GM23248 (cell line): Measurements from ENCODE around the gene UQCR10. TPM values are rescaled to one million over a fixed set of nuclear protein-coding genes. Genes with fewer than 3 reads are reported as not detected.
A peak's percentile ranks its signal among the peaks of the same experiment; 100 is the strongest.

ENCODE experiments used
- DNase-seq: peaks from one replicate; pipeline ENCODE4 v3.0.0-alpha.2; 2015
- H2AFZ ChIP-seq: fragments of 200-600 bp; sonication (generic); 2 replicates; pipeline ENCODE4 v1.6.1; 2016; ENCODE audit warnings: antibody characterized with exemption
- H3F3A ChIP-seq: fragments of 200-600 bp; sonication (generic); 2 replicates; pipeline ENCODE4 v1.6.1; 2016; ENCODE audit warnings: mild to moderate bottlenecking, antibody characterized with exemption, mixed run types; ENCODE audit not compliant: insufficient read depth
- H3K27ac ChIP-seq: fragments of 200-600 bp; sonication (generic); 2 replicates; pipeline ENCODE4 v1.5.1; 2016; ENCODE audit warnings: mild to moderate bottlenecking
- H3K27me3 ChIP-seq: fragments of 200-600 bp; sonication (generic); replicated peaks from 2 replicates; pipeline ENCODE4 v1.6.1; 2016; ENCODE audit warnings: mild to moderate bottlenecking; ENCODE audit not compliant: insufficient read depth
- H3K36me3 ChIP-seq: fragments of 200-600 bp; sonication (generic); 2 replicates; pipeline ENCODE4 v1.6.1; 2016; ENCODE audit warnings: low read depth, mild to moderate bottlenecking
- H3K4me1 ChIP-seq: fragments of 200-600 bp; sonication (generic); 2 replicates; pipeline ENCODE4 v1.6.1; 2016; ENCODE audit warnings: mild to moderate bottlenecking; ENCODE audit not compliant: insufficient read depth
- H3K4me2 ChIP-seq: fragments of 200-600 bp; sonication (generic); one replicate; pipeline ENCODE4 v1.6.1; 2016; ENCODE audit warnings: mild to moderate bottlenecking; ENCODE audit not compliant: unreplicated experiment
- H3K4me3 ChIP-seq: fragments of 200-600 bp; sonication (generic); 2 replicates; pipeline ENCODE4 v1.5.1; 2016; ENCODE audit warnings: mild to moderate bottlenecking
- H3K79me2 ChIP-seq: fragments of 200-600 bp; sonication (generic); 2 replicates; pipeline ENCODE4 v1.6.1; 2016; ENCODE audit warnings: mild to moderate bottlenecking; ENCODE audit not compliant: insufficient read depth
- H3K9ac ChIP-seq: fragments of 200-600 bp; sonication (generic); 2 replicates; pipeline ENCODE4 v1.6.1; 2016; ENCODE audit warnings: mild to moderate bottlenecking
- H3K9me2 ChIP-seq: fragments of 200-600 bp; sonication (generic); 2 replicates; pipeline ENCODE4 v1.6.1; 2016; ENCODE audit warnings: mixed run types, mild to moderate bottlenecking, moderate library complexity; ENCODE audit not compliant: insufficient read depth
- H3K9me3 ChIP-seq: fragments of 200-600 bp; sonication (generic); one replicate; pipeline ENCODE4 v1.6.1; 2017; ENCODE audit warnings: low read depth
- H4K20me1 ChIP-seq: fragments of 200-600 bp; sonication (generic); 2 replicates; pipeline ENCODE4 v1.6.0; 2016; ENCODE audit not compliant: insufficient read depth
- EZH2 ChIP-seq: fragments of 200-600 bp; sonication (generic); IDR thresholded peaks from 2 replicates; pipeline ENCODE4 v1.6.1; 2018; ENCODE audit warnings: antibody characterized with exemption, mild to moderate bottlenecking; ENCODE audit not compliant: insufficient read depth, poor library complexity, severe bottlenecking
- EZH2phosphoT487 ChIP-seq: fragments of 200-600 bp; sonication (generic); IDR thresholded peaks from 2 replicates; pipeline ENCODE4 v1.6.1; 2018; ENCODE audit warnings: antibody characterized with exemption, moderate library complexity, mild to moderate bottlenecking, low read depth; ENCODE audit not compliant: insufficient read depth
- WGBS, 2 experiments: methylation state at CpG; one replicate each; pipeline ENCODE4 v1.1.6; 2015 to 2017; ENCODE audit warnings: low lambda C conversion rate in 2 of 2, low coverage in 1 of 2; ENCODE audit errors: missing lambda C conversion rate in 2 of 2; 5-methylcytosine and 5-hydroxymethylcytosine counted together
- in situ Hi-C: fragments of 300-500 bp; cut with MboI; formaldehyde crosslinking; loops from 2 replicates; pipeline ENCODE4 v1.15.0; 2020
- polyA plus RNA-seq: library from polyadenylated mRNA; unstranded; fragments of >200 nt; fragmentation: Nextera tagmentation; extraction: Ambion mirVana; gene quantifications from 2 replicates; pipeline ENCODE4 v1.2.1, GENCODE V29; 2016
- total RNA-seq: library from RNA; depleted of rRNA; stranded (reverse); fragments of >200 nt; shearing (Covaris generic); gene quantifications from 2 replicates; pipeline ENCODE4 v1.2.3, GENCODE V29; 2014

The UQCR10 gene
- total and polyA plus RNA-seq, 2 experiments from 2014 or later, result 45.0 to 233 TPM

DNA sequence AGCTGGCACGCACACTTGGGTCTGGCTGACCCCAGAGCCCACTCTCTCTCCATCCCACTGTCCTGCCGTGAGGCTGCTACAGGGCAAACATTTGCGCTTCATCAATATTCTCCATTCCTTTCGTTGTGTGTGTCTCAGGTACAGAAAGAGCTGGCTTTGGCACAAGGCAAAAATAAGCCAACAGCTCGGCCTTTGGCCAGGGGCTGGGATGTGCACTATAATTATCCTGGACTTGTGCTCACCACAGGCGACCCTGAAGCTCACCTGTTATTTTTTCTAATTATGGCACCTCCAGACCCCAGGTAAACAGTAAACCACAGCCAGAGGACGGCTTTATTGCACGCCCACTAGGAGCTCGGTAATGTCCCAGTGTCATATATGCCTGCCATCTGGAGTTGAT, 11.3 kb upstream of the UQCR10 start:
- Histone ChIP-seq H3K4me3 (no peak overlapping the region), H3K4me2 (no peak overlapping the region), H3K4me1 (no peaks in the 10 kb centered on the region), H3K36me3 (no peaks in the 10 kb centered on the region), H4K20me1 (no peaks in the 10 kb centered on the region), H3K9me2 (no peaks in the 10 kb centered on the region), H3K9ac (no peak overlapping the region), H3K27ac (no peak overlapping the region), H3K9me3 (no peaks in the 10 kb centered on the region), H3F3A (no peaks in the 10 kb centered on the region), H3K79me2 (no peaks in the 10 kb centered on the region), H2AFZ (no peak overlapping the region), H3K27me3 (no peaks in the 10 kb centered on the region)
- no peak for TF ChIP-seq EZH2
- no peak for TF ChIP-seq EZH2phosphoT487
- in situ Hi-C loops, result no loop called here
- WGBS, 2 experiments, result 84 to 89% methylated on average over 9 of the region's 9 CpGs
- DNase-seq, result no peak

DNA sequence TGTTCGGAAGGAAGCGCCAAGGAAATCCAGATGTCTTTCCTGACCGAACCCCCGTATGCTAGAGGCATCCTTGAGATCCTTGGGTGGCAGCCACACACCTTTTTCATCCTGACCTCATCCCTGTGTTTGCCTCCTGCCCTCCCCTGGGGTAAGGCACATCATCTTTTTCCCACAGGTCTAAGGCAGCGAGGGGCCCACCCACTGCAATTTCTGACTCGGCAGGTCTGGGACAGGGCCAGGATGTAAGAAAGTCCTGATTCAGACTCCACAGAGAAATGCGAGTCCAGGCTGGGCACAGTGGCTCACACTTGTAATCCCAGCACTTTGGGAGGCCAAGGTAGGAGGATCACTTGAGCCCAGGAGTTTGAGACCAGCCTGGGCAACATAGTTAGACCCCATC, 10.8 kb upstream of the UQCR10 start:
- no peaks in the 10 kb centered on the region for H4K20me1 ChIP-seq
- H3K4me1 ChIP-seq, result no peaks in the 10 kb centered on the region
- no peaks in the 10 kb centered on the region for H3K36me3 ChIP-seq
- TF ChIP-seq EZH2phosphoT487 (no peak), EZH2 (no peak)
- no peak overlapping the region for H2AFZ ChIP-seq
- H3K27me3 ChIP-seq, result no peaks in the 10 kb centered on the region
- H3K4me2 ChIP-seq, result no peak overlapping the region
- no peak overlapping the region for H3K27ac ChIP-seq
- no peaks in the 10 kb centered on the region for H3K79me2 ChIP-seq
- 82 to 87% methylated on average over 7 of the region's 7 CpGs for WGBS, 2 experiments
- H3F3A ChIP-seq, result no peaks in the 10 kb centered on the region
- H3K9me2 ChIP-seq, result no peaks in the 10 kb centered on the region
- in situ Hi-C loops, result no loop called here
- H3K4me3 ChIP-seq, result no peak overlapping the region
- peak; percentile 21 for DNase-seq
- no peaks in the 10 kb centered on the region for H3K9me3 ChIP-seq
- H3K9ac ChIP-seq, result no peak overlapping the region

DNA sequence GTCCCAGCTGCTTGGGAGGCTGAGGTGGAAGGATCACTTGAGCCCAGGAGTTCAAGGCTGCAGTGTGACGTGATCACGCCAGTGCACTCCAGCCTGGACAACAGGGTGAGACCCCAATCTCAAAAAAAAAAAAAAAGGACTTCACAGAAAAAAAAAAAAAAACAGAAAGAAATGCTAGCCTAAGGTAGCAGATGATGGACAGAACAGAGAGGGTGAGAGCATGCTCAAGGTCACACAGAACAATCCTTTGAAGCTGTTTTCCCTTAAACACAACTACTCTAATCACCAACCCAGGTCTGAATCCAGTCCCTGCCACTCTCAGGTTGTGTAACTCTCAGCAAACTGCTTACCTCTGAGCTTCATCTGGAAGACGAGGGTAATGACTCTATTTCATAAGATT, 10.1 kb upstream of the UQCR10 start:
- Histone ChIP-seq H3K27me3 (no peaks in the 10 kb centered on the region), H3K4me2 (no peak overlapping the region), H3K79me2 (no peaks in the 10 kb centered on the region), H4K20me1 (no peaks in the 10 kb centered on the region), H3F3A (no peaks in the 10 kb centered on the region), H3K36me3 (no peaks in the 10 kb centered on the region), H3K27ac (no peak overlapping the region), H3K4me3 (no peak overlapping the region), H3K4me1 (no peaks in the 10 kb centered on the region), H3K9me2 (no peaks in the 10 kb centered on the region), H2AFZ (no peak overlapping the region), H3K9ac (no peak overlapping the region), H3K9me3 (no peaks in the 10 kb centered on the region)
- in situ Hi-C loops, result no loop called here
- no peak for TF ChIP-seq EZH2phosphoT487
- no peak for TF ChIP-seq EZH2
- no peak for DNase-seq
- 90 to 98% methylated on average over 3 of the region's 3 CpGs for WGBS, 2 experiments

DNA sequence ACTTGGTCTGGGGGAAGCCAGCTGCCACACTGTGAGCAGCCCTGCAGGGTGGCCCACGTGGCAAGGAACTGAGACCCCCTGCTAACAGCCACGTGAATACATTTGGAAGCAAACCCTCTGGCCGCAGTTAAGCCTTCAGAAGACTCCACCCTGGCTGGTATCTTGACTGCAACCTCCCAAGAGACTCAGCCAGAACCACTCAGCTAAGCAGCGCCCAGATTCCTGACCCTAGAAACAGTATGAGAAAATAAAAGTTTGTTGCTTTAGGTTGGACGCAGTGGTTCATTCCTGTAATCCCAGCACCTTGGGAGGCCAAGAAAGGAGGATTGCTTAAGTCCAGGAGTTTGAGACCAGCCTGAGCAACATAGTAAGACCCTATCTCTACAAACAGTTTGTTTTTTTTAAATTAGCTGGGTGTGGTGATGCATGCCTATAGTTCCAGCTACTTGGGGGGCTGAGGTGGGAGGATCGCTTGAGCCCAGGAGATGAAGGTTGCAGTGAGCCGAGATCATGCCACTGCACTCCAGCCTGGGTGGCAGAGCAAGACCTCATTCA, 9.0 kb upstream of the UQCR10 start:
- in situ Hi-C loops, result no loop called here
- no peaks in the 10 kb centered on the region for H3K36me3 ChIP-seq
- no peak overlapping the region for H3K4me2 ChIP-seq
- no peak for DNase-seq
- H4K20me1 ChIP-seq, result no peaks in the 10 kb centered on the region
- H3K9ac ChIP-seq, result no peak overlapping the region
- no peaks in the 10 kb centered on the region for H3F3A ChIP-seq
- no peaks in the 10 kb centered on the region for H3K79me2 ChIP-seq
- no peak overlapping the region for H3K27ac ChIP-seq
- no peak overlapping the region for H2AFZ ChIP-seq
- H3K9me3 ChIP-seq, result no peaks in the 10 kb centered on the region
- no peak overlapping the region for H3K4me3 ChIP-seq
- no peaks in the 10 kb centered on the region for H3K27me3 ChIP-seq
- TF ChIP-seq EZH2phosphoT487 (no peak), EZH2 (no peak)
- WGBS, 2 experiments, result 49 to 50% methylated on average over 7 of the region's 7 CpGs
- H3K9me2 ChIP-seq, result no peaks in the 10 kb centered on the region
- H3K4me1 ChIP-seq, result no peaks in the 10 kb centered on the region

DNA sequence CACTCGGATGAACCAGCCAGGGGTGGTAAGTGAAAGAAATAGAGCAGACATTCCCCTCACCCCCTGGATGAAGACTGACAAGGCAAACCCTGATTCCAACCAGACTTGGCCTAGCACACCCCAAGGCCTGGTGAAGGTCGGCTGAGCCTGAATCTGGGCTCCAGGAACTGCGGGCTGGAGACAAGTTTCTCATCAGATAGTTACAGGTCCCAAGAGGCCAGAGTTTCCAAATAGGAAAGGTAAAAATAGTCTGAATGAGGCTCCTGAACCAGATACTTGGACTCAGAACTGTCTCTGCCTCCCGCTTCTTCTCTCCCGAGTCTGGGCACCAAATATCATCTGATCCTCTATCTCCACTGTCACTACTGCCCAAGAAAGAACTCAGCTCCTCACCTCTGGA, 8.2 kb upstream of the UQCR10 start:
- Histone ChIP-seq H3K9me2 (no peaks in the 10 kb centered on the region), H3K9ac (no peak overlapping the region; the same call in 1 of the 2 replicates), H3K4me3 (no peak overlapping the region), H3K4me2 (no peak overlapping the region), H3K4me1 (no peaks in the 10 kb centered on the region), H3K9me3 (no peaks in the 10 kb centered on the region), H3F3A (no peaks in the 10 kb centered on the region), H3K79me2 (no peaks in the 10 kb centered on the region), H2AFZ (no peak overlapping the region), H3K27ac (no peak overlapping the region), H3K36me3 (no peaks in the 10 kb centered on the region), H3K27me3 (no peaks in the 10 kb centered on the region), H4K20me1 (no peaks in the 10 kb centered on the region)
- TF ChIP-seq EZH2phosphoT487, result no peak
- TF ChIP-seq EZH2, result no peak
- DNase-seq, result no peak
- in situ Hi-C loops, result no loop called here
- WGBS, 2 experiments, result 74 to 75% methylated on average over 5 of the region's 5 CpGs
